ENCODE data around the gene KCNE4. TPM values are rescaled to one million over a fixed set of nuclear protein-coding genes. Genes with fewer than 3 reads are reported as not detected.

KCNE4 gene
- total RNA-seq, 1 donor from 2014 or later, result 133 TPM

DNA sequence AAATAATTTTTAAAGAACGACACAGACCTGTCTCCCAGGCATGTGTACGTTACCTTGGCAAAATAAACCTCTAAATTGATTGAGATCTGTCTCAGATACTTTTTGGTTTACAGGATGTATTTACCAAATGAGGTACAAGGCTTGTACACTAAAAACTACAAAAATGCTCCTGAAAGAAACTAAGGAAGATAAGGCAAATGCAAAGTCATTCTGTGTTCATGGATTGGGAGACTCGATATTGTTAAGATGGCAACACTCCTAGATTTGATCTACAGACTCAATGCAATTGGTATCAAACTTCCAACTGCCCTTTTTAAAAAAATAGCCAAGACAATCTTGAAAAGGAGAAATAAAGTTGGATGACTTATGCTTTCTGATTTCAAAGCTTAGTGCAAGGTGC lies 11.5 kb upstream of the KCNE4 start:
- DNase-seq (ENCODE audit: low spot score), result no peak

DNA sequence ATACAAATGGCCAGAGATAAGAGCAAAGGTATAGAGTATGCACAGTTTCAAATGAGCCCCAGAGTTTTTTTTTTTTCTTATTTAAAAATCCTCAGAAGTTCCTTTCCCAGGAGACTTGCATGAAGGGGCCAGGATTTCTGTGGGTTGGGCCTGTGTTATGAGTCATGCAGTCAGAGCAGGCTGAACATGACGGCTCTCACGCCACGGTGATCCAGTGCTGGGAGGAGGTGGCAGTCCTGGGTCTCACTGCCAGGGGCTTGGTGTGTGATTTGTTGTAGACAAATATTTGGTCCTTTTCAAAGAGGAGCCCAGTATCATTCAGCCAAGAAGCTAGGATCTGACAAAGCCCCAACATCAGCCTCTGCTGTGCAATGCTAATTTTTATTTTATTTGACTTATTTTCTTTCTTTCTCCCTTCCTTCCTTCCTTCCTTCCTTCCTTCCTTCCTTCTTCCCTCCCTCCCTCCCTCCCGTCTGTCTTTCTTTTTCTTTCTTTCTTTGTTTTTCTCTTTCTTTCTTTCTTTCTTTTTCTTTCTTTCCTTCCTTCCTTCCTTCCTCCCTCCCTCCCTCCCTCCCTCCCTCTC lies 10.4 kb upstream of the KCNE4 start:
- DNase-seq (ENCODE audit: low spot score), result peak; percentile 95

DNA sequence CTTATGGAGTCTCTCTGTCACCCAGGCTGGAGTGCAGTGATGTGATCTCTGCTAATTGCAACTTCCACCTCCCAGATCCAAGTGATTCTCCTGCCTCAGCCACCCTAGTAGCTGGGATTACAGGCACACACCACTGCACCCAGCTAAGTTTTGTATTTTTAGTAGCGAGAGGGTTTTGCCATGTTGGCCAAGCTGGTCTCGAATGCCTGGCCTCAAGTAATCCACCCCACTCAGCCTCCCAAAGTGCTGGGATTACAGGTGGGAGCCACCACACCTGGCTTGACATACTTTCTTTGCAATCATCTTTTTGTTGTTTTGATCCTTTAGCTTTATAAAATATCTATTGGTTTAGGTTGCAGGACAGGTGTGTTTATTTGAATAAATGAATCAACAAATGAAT lies 9.7 kb upstream of the KCNE4 start:
- DNase-seq (ENCODE audit: low spot score), result no peak

DNA sequence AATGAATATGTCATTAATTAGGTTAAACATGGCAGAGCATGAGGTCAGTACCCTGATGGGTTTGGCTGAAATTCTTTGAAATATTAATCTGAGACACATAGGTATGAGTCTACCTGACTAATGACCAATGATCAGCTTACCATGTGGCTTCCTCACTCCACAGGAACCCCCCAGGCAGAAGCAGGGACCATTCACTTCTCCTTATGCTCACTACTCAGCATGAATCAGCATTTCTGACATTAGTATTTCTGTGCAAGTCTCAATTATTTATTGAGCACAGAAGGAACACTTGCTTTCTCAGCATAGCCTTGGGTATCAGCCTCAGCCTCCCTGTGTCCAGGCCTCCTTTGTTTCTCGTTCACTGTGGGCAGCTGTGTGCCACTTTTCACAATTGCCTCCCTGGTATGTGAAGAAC lies 9.3 kb upstream of the KCNE4 start:
- no peak for DNase-seq (ENCODE audit: low spot score)

GRCh38 chr2:223043164-223043941 lies 8.6 kb upstream of the KCNE4 start:
- no peak for DNase-seq (ENCODE audit: low spot score)

- peak; percentile 63 for DNase-seq (ENCODE audit: low spot score)
Observed at GRCh38 chr2:223044092-223044836, 7.7 kb upstream of the KCNE4 start.

- DNase-seq (ENCODE audit: low spot score), result no peak
Observed at GRCh38 chr2:223044916-223045700, 6.9 kb upstream of the KCNE4 start.

DNA sequence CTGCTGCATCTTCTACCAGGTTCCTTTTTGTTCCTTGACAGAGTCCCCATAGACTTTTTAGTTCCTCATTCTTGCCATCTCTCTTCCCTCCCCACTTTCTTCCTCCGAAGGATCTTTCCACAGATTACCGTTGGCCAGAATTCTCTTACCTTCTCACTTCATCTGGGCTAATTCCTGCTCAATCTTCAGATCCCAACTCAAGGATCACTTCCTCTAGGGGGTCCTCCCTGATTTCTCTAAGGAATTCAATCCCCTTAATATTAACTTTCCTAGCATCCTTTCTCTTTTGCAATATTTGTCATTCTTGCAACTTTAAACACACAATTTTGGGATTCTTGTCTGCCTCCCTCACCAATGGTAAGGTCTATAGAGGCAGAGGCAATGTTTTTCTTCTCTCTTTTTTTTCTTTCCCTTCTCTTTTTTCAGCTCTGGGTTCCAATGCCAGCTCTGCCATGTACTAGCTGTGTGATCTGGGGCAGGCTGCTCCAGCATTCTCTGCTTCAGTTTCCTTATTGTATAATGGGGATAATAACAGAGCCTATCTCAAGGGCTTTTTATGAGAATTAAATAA lies 5.4 kb upstream of the KCNE4 start:
- no peak for DNase-seq (ENCODE audit: low spot score)

GRCh38 chr2:223047260-223047761 lies 4.7 kb upstream of the KCNE4 start:
- DNase-seq (ENCODE audit: low spot score), result peak; percentile 97

GRCh38 chr2:223048519-223048918 lies 3.5 kb upstream of the KCNE4 start:
- no peak for DNase-seq (ENCODE audit: low spot score)

DNA sequence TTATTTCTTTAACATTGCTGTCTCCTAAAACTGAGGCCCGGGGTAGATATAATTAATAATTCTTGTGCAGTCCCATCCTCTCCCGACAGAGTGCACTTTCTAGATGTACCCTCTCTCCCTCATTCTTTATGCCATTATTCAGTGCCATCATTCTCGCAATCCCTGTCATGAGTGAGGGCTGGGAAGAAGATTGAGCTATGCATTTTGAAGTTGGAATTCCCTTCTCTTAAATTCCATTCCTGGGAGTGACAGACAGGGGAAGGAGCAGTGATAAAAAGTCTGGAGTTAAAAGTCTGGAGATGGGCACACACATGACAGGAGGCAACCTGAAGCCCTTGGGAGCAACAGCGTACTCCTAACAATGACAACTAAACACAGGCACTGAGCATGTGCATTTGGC lies 2.6 kb upstream of the KCNE4 start:
- DNase-seq (ENCODE audit: low spot score), result no peak

GRCh38 chr2:223050188-223050587 lies 1.8 kb upstream of the KCNE4 start:
- DNase-seq (ENCODE audit: low spot score), result no peak

DNA sequence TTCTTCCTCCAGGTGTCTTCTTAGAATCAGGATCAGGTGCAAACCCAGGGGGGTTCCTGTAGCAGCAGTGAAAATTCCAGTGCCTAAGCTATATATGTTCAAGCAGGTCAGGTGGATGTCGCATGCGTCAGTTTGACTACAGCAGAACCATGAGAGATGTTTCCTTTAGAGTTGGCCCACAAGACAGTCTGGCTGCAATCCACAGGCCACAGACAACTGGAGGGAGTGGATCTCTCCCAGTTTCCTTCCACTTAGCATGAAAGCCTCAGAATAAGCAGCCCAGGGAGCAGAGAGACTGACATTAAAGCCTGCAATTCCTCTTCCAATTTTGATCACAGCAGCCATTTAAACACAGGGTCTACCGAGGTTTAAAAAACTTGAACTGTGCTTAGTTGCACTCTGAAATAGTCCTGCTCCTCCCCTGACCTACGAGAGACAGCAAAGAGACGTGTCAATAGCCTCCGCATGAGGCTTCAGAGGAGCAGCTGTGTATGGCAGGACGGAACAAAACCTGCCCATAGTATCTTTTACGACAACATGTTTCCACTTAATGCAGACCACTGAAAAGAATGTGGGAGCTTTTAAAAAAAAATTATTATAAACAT lies 988 bp upstream of the KCNE4 start:
- peak; percentile 60 for DNase-seq (ENCODE audit: low spot score)

DNA sequence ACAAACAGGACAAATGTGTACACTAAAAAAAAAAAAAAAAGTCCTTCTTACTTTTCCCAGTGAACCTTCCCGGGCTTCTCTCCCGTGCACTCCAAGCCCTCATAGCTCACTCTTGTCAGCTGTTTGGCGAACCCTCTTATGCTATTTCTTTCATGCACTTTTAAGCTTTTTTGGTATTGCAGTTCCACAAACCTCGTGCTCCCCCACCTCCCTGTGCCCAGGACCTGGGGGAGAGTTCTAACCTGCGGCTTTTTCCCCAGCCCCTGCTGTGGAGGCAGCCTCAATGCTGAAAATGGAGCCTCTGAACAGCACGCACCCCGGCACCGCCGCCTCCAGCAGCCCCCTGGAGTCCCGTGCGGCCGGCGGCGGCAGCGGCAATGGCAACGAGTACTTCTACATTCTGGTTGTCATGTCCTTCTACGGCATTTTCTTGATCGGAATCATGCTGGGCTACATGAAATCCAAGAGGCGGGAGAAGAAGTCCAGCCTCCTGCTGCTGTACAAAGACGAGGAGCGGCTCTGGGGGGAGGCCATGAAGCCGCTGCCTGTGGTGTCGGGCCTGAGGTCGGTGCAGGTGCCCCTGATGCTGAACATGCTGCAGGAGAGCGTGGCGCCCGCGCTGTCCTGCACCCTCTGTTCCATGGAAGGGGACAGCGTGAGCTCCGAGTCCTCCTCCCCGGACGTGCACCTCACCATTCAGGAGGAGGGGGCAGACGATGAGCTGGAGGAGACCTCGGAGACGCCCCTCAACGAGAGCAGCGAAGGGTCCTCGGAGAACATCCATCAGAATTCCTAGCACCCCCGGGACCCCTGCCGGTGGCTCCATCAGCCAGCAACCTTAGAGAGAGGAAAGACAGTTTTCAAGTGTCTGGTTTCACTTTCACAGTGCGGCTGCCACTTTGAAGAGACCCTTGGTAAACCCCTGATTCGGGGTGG lies 826 bp downstream of the KCNE4 start:
- peak; percentile 40 for DNase-seq (ENCODE audit: low spot score)

DNA sequence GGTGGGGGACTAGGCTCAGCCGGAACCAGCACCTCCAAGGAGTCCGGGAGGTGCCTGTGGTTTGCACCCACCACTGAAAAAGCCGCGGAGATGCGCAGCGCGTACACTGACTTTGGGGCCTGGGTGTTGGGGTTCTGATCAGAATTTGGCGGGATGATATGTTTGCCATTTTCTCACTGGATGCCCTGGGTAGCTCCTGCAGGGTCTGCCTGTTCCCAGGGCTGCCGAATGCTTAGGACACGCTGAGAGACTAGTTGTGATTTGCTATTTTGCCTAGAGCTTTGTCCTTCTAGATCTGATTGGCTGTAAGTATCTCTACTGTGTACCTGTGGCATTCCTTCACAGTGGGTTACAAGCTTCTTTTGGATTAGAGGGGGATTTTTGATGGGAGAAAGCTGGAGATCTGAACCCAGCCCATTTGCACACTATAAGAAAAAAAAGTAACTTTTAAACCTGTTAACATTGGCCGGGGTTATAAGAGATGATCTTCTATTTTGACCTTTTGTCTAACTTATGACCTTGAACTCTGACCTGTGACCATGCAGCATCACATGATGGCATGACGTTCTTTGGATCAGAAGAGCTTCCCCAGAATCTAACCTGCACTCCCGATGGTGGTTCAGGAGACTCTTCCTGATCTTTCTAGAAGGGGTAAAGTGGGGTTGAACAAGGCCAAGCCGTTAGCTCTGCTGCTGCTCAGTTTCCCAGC lies 1.6 kb downstream of the KCNE4 start:
- peak; percentile 49 for DNase-seq (ENCODE audit: low spot score)

DNA sequence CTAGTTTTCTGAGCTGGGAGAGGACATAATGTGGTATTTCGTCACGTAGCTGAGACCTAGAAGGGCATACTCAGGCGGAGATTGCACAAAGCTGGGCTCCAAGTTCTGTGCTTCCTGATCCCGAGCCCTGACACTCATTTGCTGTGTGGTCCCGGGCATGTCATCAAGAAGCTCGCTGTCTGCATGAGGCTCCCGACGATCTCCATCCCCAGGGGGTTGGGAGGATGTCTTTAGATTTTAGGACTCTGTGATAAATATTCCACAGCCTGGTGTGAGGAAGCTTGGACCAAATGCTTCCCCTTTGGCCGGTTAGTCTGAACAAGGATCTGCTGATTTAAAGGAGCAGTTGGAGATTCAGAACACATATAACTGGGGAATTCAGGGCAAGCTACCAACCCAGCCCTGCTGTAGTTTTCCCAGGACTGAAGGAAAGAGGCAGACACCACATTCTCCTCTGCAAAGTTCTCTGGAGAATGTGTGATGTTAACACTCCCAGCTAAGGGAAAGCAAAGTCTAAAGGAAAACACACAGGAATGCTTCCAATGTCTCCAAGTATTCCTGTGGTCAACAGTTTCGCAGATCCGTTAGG lies 2.3 kb downstream of the KCNE4 start:
- DNase-seq (ENCODE audit: low spot score), result peak; percentile 78

GRCh38 chr2:223055140-223055539 lies 3.1 kb downstream of the KCNE4 start:
- peak; percentile 88 for DNase-seq (ENCODE audit: low spot score)

DNA sequence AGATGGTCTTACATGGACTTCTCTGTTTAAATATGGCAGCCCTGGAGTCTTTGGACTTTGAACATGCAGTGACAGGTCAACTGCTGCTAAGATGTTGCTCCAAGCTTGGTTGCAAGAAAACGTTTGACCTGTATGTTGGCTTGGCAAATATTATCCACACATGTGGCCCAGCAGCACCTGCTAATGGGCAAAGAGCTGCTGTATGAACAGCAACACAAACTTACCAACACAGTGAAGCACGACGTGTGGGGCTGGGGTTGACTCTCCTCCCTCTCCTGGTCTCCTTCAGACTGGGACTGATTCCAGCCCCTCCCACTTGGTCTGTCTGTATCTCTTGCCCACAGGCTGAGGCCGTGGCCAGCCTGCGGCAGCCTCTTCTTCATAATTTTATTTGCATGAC lies 3.8 kb downstream of the KCNE4 start:
- DNase-seq (ENCODE audit: low spot score), result peak; percentile 60
